GM21390 (cell line): Measurements from ENCODE around the gene ZNF630.
"Not testable (repeated sequence)": the region's sequence is repeated elsewhere in the genome, so short reads cannot be mapped to it uniquely, and the experiment has no call there.

Experiments
- ATAC-seq: cut with Tn5 transposase; IDR thresholded peaks from one replicate; pipeline ENCODE4 v1.9.1; 2021; ENCODE audit not compliant: unreplicated experiment

The ZNF630 gene

GRCh38 chrX:48071064-48071985 lies at the start of gene ZNF630:
Gene ZNF630 (minus strand): TSS chrX:48071640. CDS start chrX:48066886, 4,754 bp downstream.
- peak; percentile 80 for ATAC-seq

- ATAC-seq, result no peak
Measured at GRCh38 chrX:48107717-48108116, 36.3 kb upstream of the ZNF630 start.

GRCh38 chrX:48102874-48103374 lies 31.5 kb upstream of the ZNF630 start:
- no peak for ATAC-seq

DNA sequence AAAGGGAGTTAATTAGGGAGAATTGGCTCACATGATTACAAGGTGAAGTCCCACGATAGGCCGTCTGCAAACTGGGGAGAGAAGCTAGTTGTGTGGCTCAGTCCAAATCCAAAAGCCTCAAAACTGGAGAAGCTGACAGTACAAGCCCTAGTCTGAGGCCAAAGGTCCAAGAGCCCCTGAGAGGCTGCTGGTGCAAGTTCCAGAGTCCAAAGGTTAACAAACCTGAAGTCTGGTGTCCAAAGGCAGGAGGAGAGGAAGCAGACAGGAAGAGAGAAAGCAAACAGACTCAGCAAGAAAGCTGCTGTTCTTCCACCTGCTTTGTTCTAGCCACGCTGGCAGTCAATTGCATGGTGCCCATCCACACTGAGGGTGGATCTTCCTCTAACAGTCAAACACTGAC lies 30.0 kb upstream of the ZNF630 start:
- no peak for ATAC-seq

DNA sequence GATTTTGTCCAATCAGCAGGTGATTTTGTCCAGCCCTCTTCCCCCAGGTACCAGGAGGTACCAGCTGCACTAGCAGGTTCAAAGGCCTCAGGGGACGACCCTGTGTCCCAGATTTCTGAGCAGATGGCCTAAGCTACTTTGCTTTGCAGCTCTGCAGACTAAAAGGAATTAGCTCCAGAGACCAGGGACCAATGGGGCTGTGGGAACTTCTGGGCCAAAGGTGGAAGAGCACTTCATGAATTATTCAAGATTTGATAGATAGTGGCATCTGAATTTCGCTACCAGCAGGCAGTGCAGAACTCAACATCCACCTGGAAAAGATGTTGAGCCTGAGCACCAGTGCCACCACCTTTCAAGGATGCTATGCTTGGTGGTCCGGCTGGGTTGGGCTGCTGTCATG lies 21.1 kb upstream of the ZNF630 start:
- ATAC-seq, result not testable (repeated sequence)

DNA sequence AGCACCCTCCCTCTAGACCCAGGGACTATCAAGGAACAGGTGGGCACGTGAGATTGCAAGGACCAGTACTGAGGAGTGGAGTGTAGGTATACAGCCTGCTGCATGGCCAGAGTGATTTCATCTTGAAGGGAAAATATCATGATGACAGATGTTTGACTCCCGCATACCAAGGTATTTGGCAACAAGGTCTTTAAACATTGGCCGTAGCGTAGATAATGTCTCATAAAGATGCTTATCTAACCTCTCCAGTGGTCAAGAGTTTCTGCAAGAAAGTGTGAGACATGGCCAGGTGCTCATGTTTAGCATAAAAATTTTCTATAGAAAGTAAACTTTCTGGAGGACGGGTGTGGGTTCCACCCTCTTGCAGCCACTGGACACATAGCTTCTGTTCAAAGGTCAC lies 18.7 kb upstream of the ZNF630 start:
- no peak for ATAC-seq

DNA sequence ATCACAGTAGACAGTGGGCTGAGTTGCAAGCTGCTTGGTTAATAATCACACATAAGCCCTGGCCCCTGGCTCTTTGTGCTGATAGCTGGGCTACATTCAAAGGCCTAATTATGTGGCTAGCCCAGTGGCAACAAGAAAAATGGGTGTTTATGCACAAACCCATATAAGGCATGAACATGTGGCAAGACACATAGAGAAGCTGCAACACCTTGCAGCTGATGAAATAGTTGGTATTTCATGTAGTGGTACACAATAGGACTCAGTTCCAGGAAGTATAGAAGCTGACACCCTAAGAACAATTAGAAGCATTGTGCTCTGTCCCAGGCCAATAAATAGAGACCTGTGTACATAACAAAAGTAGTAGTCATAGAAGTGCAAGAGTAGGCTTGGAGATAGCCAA lies 14.6 kb upstream of the ZNF630 start:
- ATAC-seq, result no peak

DNA sequence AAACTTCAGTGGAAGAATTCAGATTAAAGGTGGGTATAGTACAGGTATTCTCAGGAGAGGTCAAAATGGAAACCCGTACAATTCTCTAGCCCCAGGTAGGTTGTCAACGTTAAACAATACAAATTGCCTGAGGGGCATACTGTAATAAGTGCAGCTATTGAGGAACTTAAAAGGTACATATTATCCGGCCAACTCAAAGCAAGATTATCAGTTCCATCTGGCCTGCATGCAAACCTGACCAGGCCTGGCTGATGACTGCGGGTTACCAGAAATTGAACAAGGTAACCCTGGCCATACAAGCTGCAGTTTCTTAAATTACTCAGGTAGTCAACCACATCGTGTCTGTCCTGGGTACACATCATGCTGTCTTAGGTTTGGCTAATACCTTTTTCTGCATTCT lies 12.3 kb upstream of the ZNF630 start:
- no peak for ATAC-seq

- no peak for ATAC-seq
Measured at GRCh38 chrX:48083212-48083611, 11.8 kb upstream of the ZNF630 start.

GRCh38 chrX:48076343-48076742 lies 4.9 kb upstream of the ZNF630 start:
- peak; percentile 60 for ATAC-seq

DNA sequence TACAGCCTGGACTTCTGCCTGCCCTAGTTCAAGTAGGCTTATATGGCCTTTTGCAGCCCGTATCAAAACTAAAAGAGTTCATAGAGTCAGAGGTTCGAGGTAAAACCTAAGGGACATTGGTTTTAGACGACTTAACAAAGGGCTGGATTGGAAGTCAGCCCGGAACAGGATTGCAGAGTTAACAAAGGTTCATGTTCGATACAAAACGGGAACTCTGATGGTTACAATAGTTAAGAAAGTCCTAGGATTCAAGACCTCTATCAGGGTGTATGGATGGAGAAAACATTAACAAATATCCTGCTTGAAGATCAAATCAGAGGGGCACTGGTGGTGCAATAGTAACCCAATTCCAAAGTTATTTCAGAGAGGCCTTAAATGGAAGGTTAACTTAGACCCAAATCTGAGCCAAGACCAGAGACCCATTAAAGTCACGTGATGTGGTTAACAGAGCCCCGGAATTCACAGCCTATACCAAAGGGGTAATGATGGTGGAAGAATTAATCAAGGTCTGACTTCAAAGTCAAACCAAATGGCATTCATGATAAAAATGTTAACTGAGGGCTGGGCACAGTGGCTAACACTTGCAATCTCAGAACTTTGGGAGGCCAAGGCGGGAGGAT lies 656 bp upstream of the ZNF630 start:
- no peak for ATAC-seq

GRCh38 chrX:48068096-48068887 lies 3.1 kb downstream of the ZNF630 start:
- no peak for ATAC-seq

GRCh38 chrX:48064261-48064660 lies 7.2 kb downstream of the ZNF630 start:
- ATAC-seq, result no peak

DNA sequence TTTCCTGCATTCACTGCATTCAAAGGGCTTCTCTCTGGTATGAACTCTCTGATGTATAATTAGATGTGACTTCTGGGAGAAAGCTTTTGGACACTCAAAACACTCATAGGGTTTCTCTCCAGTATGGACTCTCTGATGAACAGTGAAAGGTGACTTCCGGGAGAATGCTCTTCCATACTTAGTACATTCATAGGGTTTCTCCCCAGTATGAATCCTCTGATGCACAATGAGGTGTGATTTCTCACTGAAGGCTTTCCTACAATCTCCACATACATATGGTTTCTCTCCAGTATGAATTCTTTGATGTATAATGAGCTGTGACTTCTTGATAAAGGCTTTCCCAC lies 12.2 kb downstream of the ZNF630 start:
- ATAC-seq, result no peak

DNA sequence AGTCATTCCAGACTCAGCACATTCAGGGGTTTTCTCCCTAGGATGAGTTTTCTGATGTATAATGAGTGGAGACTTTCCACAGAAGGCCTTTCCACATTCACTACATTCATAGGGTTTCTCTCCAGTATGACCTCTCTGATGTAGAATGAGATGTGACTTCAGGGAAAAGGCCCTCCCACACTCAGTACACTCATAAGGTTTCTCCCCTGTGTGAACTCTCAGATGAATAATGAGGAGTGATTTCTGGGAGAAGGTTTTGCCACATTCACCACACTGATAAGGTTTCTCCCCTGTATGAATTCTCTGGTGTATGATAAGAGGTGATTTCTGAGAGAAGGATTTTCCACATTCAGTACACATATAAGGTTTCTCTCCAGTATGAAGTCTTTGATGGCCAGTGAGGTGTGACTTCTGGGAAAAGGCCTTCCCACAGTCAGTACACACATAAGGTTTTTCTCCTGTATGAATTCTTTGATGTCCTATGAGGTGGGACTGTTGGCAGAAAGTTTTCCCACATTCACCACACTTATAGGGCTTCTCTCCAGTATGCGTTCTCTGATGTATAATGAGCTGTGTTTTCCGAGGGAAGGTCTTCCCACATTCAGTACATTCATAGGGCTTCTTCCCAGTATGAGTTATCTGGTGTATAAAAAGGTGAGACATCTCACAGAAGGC lies 12.7 kb downstream of the ZNF630 start:
- no peak for ATAC-seq

DNA sequence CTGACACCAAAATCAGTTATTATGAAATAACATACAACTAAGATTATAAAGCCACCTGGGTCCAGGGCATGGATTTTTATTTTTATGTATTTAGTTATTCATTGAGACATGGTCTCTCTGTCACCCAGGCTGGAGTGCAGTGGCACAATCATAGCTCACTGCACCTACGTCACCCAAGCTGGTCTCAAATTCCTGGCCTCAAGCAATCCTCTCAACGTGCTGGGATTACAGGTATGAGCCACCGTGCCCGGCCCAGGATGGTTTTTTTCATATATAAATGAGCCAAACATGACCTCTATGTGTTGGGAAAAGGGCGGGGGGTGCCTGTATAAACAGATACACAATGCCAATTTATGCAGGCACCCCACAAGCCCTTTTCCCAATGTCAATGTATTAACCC lies 24.6 kb downstream of the ZNF630 start:
- ATAC-seq, result no peak

- ATAC-seq, result no peak
Measured at GRCh38 chrX:48045410-48046311, 25.8 kb downstream of the ZNF630 start.

GRCh38 chrX:48043056-48043455 lies 28.4 kb downstream of the ZNF630 start:
- no peak for ATAC-seq

DNA sequence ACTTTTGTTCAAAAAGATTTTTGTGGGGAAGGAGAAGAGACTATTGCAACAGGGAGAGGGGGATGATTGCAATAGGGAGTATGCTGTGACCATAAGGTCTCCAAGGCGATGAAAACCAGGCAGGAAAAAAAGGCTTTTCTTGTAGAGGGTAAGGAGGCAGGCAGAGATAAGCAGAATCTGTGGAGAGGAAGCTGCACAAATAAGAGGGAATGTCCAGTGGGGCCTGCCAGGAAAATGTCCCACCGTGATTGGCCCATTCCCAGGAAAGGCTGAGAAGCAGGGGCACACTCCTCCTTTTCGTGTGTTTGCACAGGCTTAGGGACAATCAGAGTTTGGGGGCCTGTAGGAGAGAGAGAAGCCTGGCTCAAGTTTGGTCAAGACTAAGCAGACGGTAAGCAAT lies 35.5 kb downstream of the ZNF630 start:
- ATAC-seq, result no peak

GRCh38 chrX:48030641-48031173 lies 40.7 kb downstream of the ZNF630 start:
- not testable (repeated sequence) for ATAC-seq
